ENCODE results near the gene C1orf35.

C1orf35 gene

GRCh38 chr1:228074954-228075730 lies 28.0 kb downstream of the C1orf35 start:
- 0 out of 2 replicates have a peak, but pooled peaks cover 3% of the 10 kb centered on the region for H4K20me1 ChIP-seq (ENCODE audit: insufficient read depth, low read length)
- peaks cover 11% of the 10 kb centered on the region for H3K79me2 ChIP-seq (ENCODE audit: low read length)
- no peaks in the 10 kb centered on the region for H3K9me3 ChIP-seq (replicated peaks; ENCODE audit: insufficient read depth, low read length)
- H3K27ac ChIP-seq (ENCODE audit: low read length), result no peak overlapping the region
- H3K27me3 ChIP-seq (replicated peaks; ENCODE audit: insufficient read depth, low read length), result no peaks in the 10 kb centered on the region
- H3F3A ChIP-seq (ENCODE audit: insufficient read depth, low read length), result no peaks in the 10 kb centered on the region; the same call in 1 of the 2 replicates
- no peak for TF ChIP-seq EZH2 (optimal IDR thresholded peaks at IDR 0.05; ENCODE audit: low read depth, low read length)
- TF ChIP-seq EZH2phosphoT487 (IDR thresholded peaks at IDR 0.05; ENCODE audit: low read length), result no peak
- no peak for TF ChIP-seq CTCF (IDR thresholded peaks at IDR 0.05; ENCODE audit: low read length)
- no peaks in the 10 kb centered on the region for H3K9me2 ChIP-seq (replicated peaks; ENCODE audit: insufficient read depth, low read length)
- H3K36me3 ChIP-seq (replicated peaks; ENCODE audit: insufficient read depth, low read length), result no peaks in the 10 kb centered on the region
- H2AFZ ChIP-seq (ENCODE audit: low read length), result no peak overlapping the region
- H3K9ac ChIP-seq (ENCODE audit: low read length), result no peak overlapping the region
- H3K4me1 ChIP-seq (ENCODE audit: low read length), result no peaks in the 10 kb centered on the region
- DNase-seq, result no peak
- no peak overlapping the region for H3K4me2 ChIP-seq (ENCODE audit: low read depth, low read length)
- H3K4me3 ChIP-seq (ENCODE audit: low read length), result no peak overlapping the region

GRCh38 chr1:228073857-228074545 lies 29.1 kb downstream of the C1orf35 start:
- H3K36me3 ChIP-seq (replicated peaks; ENCODE audit: insufficient read depth, low read length), result no peaks in the 10 kb centered on the region
- H3K4me2 ChIP-seq (ENCODE audit: low read depth, low read length), result no peak overlapping the region
- no peaks in the 10 kb centered on the region for H3K9me3 ChIP-seq (replicated peaks; ENCODE audit: insufficient read depth, low read length)
- H3K27ac ChIP-seq (ENCODE audit: low read length), result no peak overlapping the region
- no peak for DNase-seq
- 0 out of 2 replicates have a peak, but pooled peaks cover 3% of the 10 kb centered on the region for H4K20me1 ChIP-seq (ENCODE audit: insufficient read depth, low read length)
- H3K9ac ChIP-seq (ENCODE audit: low read length), result no peak overlapping the region
- no peaks in the 10 kb centered on the region; the same call in 1 of the 2 replicates for H3F3A ChIP-seq (ENCODE audit: insufficient read depth, low read length)
- no peaks in the 10 kb centered on the region for H3K9me2 ChIP-seq (replicated peaks; ENCODE audit: insufficient read depth, low read length)
- no peaks in the 10 kb centered on the region for H3K4me1 ChIP-seq (ENCODE audit: low read length)
- 0 out of 2 replicates have a peak, but pooled peaks cover under 1% of the 10 kb centered on the region for H3K79me2 ChIP-seq (ENCODE audit: low read length)
- no peak overlapping the region for H3K4me3 ChIP-seq (ENCODE audit: low read length)
- TF ChIP-seq EZH2phosphoT487 (IDR thresholded peaks at IDR 0.05; ENCODE audit: low read length), result no peak
- TF ChIP-seq CTCF (IDR thresholded peaks at IDR 0.05; ENCODE audit: low read length), result no peak; the same call in 1 of the 2 replicates
- no peak for TF ChIP-seq EZH2 (optimal IDR thresholded peaks at IDR 0.05; ENCODE audit: low read depth, low read length)
- no peak overlapping the region for H2AFZ ChIP-seq (ENCODE audit: low read length)
- no peaks in the 10 kb centered on the region for H3K27me3 ChIP-seq (replicated peaks; ENCODE audit: insufficient read depth, low read length)

- Histone ChIP-seq H4K20me1 (ENCODE audit: insufficient read depth, low read length) (0 out of 2 replicates have a peak, but pooled peaks cover 3% of the 10 kb centered on the region), H3K4me1 (ENCODE audit: low read length) (no peaks in the 10 kb centered on the region), H3K79me2 (ENCODE audit: low read length) (no peaks in the 10 kb centered on the region), H3K27me3 (replicated peaks; ENCODE audit: insufficient read depth, low read length) (no peaks in the 10 kb centered on the region), H3F3A (ENCODE audit: insufficient read depth, low read length) (no peaks in the 10 kb centered on the region), H3K4me2 (ENCODE audit: low read depth, low read length) (no peak overlapping the region), H3K9ac (ENCODE audit: low read length) (no peak overlapping the region), H3K36me3 (replicated peaks; ENCODE audit: insufficient read depth, low read length) (no peaks in the 10 kb centered on the region), H2AFZ (ENCODE audit: low read length) (no peak overlapping the region), H3K9me2 (replicated peaks; ENCODE audit: insufficient read depth, low read length) (no peaks in the 10 kb centered on the region), H3K9me3 (replicated peaks; ENCODE audit: insufficient read depth, low read length) (no peaks in the 10 kb centered on the region), H3K4me3 (ENCODE audit: low read length) (no peak overlapping the region), H3K27ac (ENCODE audit: low read length) (no peak overlapping the region)
- TF ChIP-seq EZH2phosphoT487 (IDR thresholded peaks at IDR 0.05; ENCODE audit: low read length) (no peak), EZH2 (optimal IDR thresholded peaks at IDR 0.05; ENCODE audit: low read depth, low read length) (no peak), CTCF (IDR thresholded peaks at IDR 0.05; ENCODE audit: low read length) (no peak)
- DNase-seq, result no peak
Observed at GRCh38 chr1:228073061-228073856, 29.9 kb downstream of the C1orf35 start.
